ENCODE measurements around the gene KCTD5. TPM values are rescaled to one million over a fixed set of nuclear protein-coding genes. Genes with fewer than 3 reads are reported as not detected.
"Not testable (repeated sequence)": the region's sequence is repeated elsewhere in the genome, so short reads cannot be mapped to it uniquely, and the experiment has no call there.

The KCTD5 gene
- total RNA-seq, 1 experiment from 2014 or later = 73.1 TPM

- not testable (repeated sequence) for DNase-seq (ENCODE audit: low spot score)
Measured at GRCh38 chr16:2721634-2722173, 39.4 kb downstream of the KCTD5 start.

- no peak for DNase-seq (ENCODE audit: low spot score)
Measured at GRCh38 chr16:2724088-2724676, 41.9 kb downstream of the KCTD5 start.

DNA sequence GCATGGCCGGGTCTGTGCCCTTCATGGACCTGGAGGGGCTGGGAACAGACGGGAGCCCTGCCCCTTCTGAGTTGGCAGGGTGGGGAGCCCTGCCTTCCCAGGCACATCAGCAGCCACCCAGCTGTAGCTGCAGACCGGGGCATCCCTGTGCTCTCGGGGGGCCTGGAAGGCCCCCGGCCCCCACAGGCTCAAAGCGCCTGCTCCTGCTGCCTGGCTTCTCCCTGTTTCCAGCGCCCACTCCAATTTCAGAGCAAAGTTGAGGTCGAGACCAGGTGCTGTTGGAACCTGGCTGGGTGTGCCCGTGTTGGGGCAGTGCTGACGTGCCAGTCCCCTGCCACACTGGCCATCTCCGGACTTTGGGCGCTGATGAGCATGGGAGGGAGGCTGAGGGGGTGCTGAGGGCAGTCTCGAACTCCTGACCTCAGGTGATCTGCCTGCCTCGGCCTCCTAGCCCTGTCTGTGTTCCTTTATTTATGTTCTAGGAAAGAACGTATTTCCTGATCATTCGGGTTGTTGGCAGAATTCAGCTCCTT is 42.6 kb downstream of the KCTD5 start:
- DNase-seq (ENCODE audit: low spot score) = no peak

DNA sequence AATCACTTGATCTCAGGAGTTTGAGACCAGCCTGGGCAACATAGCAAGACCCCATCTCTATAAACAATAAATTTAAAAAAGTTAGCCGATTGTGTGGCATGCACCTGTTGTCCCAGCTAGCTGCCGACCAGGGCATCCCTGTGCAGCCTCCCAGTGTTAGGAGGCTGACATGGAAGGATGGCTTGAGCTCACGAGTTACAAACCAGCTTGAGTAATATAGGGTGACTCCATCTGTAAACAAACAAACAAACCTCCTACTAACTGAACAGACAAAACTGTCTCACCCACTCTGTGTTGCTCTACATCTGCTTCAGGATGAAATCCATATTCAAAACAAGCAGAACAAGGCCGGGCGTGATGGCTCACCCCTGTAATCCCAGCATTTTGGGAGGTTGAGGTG is 44.6 kb downstream of the KCTD5 start:
- DNase-seq (ENCODE audit: low spot score) = no peak

GRCh38 chr16:2728034-2728433 is 45.7 kb downstream of the KCTD5 start:
- DNase-seq (ENCODE audit: low spot score) = no peak

GRCh38 chr16:2734844-2735515 is 52.7 kb downstream of the KCTD5 start:
- DNase-seq (ENCODE audit: low spot score) = no peak

DNA sequence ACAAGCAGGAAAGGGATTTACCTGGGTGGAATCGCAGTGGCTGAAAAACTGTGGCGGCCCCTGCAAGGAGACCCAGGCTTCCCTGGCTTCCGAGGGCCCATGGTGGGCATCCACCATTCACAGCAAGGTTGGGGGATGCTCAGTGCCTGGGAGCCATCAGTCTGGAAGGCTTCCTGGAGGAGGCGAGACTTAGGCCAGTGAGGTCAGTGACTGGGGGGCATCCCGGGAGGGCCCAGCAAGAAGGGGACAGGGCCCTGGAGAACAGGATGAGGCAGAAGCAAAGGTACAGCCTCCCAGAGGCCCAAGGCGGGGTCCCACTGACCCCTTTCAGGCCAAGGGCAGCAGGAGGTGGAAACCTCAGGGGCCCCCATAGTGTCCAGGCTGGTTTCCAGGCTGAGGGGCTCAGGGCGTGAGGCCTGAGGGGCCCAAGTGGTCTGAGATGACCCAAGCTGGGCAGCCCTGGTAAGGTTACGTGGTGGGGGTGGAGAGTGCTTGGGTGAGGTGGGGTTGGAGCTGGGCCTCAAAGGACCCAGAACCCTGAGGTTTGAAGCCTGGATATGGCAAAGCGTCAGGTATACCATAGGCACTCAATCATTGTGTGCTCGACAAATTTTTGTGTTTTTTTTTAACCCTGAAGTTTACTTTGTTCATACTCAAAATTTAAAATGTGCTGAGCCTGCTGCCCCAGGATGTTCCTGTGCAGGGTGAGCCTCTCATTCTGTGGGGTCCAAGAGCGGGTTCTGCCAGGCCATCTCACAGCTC is 54.3 kb downstream of the KCTD5 start:
- DNase-seq (ENCODE audit: low spot score) = no peak

DNA sequence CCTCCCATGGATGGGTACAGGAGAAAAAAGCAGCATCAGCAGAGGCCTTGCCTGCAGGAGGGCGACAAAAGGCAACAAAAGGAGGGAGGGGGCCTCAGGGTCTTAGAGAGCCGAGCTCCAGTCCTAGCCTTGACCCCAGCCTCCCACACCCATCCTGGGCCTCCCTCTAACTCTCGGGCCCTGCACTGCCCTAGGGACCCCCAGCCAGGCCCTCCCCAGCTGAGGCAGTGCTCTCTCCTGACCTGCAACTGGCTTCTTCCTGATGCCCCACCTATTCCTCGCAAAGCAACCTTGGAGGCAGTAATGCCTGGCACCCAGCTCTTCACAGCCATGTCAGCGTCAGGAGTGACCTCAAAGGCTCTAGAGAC is 54.9 kb downstream of the KCTD5 start:
- no peak for DNase-seq (ENCODE audit: low spot score)

DNA sequence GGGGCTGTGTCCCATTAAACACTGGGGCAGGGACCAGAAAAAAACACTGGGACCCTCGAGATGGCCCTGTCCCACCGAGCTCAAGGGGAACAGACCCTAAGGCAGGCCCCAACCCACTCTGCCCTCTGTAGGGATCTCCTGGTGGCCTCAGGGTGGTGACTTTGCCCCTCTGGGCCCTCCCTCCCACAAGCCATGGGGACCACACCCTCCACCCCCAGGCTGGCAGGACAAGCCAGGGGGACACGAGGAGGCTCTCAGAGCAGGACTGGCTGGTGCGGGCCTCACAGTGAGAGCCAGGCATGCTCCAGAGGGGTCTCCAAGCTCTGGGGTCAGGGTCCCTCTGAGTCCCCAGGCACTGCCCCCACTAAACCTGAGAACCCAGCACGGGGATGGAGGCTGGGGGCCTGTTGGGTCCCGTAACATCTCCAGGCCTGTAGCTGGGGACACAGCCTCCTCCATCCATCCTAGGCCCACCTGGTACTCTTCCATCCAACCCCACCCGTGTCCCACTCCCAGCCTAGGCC is 55.6 kb downstream of the KCTD5 start:
- DNase-seq (ENCODE audit: low spot score) = no peak

DNA sequence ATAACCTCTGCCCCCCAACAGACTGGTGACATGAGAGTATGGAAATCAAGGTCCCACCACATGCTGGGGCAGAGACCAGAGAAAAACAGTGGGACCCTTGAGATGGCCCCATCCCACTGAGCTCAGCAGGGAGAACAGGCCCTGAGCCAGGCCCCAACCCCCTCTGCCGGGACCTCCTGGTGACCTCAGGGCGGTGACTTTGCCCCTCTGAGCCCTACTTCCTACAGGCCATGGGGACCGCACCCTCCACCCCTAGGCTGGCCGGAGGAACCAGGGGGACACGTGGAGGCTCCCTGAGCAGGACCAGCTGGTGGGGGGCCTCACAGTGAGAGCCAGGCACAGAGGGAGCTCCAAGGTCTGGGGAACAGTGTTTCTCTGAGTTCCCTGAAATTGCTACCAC is 56.3 kb downstream of the KCTD5 start:
- DNase-seq (ENCODE audit: low spot score) = no peak

GRCh38 chr16:2739625-2740430 is 57.5 kb downstream of the KCTD5 start:
- DNase-seq (ENCODE audit: low spot score) = no peak

- no peak for DNase-seq (ENCODE audit: low spot score)
Measured at GRCh38 chr16:2740476-2740875, 58.2 kb downstream of the KCTD5 start.

- no peak for DNase-seq (ENCODE audit: low spot score)
Measured at GRCh38 chr16:2741168-2741567, 58.8 kb downstream of the KCTD5 start.

DNA sequence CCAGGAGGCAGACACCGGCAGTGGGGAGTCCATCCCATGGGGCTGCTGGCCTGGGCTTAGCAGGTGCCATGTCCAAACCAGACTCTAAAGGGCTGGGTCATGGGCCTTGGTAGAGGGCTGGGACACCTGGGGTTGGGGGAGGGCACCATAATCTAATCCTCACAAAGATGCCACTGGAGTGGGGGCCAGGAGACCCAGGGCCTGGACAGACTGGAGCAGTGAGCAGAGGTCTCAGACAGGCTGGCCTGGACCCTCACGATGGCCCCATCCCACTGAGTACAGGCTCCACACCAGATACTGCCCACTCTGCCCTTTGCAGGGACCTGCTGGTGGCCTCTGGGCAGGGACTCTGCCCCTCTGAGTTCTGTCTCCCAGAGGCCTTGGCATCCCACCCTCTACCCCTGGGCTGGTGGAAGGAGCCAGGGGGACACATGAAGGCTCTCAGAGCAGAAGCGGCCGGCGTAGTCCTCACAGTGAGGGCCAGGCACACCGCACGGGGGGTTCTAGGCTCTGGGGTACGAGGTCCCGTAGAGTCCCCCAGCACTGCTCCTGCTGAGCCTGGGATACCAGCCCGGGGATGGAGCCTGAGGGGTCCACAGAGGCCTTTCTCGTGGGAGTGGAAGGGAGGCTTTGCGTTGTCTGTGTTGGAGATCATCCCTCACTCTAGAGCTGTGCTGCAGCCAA is 60.1 kb downstream of the KCTD5 start:
- DNase-seq (ENCODE audit: low spot score) = no peak

- no peak for DNase-seq (ENCODE audit: low spot score)
Measured at GRCh38 chr16:2743007-2743810, 60.9 kb downstream of the KCTD5 start.

DNA sequence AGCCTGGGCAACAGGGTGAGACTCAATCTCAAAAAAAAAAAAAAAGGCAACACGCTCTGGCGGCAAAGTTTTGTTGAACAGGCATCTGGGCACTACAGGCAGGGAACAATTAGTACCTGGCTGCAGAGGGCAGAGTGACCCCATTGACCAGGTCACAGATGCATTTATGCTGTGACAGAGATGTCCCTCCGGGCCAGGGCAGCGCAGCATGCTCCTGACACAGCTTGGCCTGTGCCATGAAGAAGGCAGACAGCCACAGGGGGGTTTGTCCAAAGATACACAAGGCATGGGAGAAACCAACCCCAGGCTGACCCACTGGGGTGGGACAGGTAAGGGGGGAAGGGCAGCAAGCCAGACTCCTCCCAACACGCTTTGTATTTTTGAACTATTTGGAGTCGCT is 62.4 kb downstream of the KCTD5 start:
- no peak for DNase-seq (ENCODE audit: low spot score)

DNA sequence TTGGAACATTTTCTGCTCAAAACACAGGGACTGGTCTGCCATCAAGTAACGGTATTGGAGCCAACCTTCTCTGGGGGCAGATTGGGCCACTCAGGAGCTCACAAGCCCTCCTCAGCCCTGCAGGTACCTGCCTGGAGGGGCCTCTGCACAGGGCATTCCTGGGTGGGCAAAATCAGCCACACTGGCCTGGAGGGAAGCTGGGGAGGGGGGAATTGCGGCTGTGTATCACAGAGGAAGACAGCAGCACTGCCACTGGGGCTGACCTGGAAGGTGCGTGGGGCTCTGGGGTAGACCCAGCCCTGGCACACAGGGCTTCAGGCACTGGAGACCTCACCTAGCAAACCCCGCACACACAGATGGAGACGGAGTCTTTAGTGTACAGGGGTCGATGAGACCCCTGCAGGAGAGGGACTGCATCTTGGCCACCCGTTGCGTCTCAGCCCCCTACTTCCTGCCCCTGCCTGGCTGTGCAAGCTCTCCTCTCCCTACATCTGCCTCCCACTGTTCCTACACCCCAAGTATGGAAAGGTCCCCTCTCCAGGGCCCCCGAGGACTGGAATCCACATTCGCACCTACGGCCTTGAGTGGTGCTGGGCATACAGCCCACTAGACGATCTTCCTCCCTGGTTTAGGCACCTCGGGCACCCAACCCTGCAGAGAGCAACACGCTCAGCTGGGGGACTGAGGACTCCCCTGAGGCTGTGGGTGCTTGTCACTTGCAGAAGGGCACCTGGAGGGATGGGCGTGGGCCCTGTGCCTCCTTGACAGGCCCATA is 63.0 kb downstream of the KCTD5 start:
- no peak for DNase-seq (ENCODE audit: low spot score)

GRCh38 chr16:2745961-2746360 is 63.6 kb downstream of the KCTD5 start:
- DNase-seq (ENCODE audit: low spot score) = no peak

Data from HT-29 (cell line).